HG02588 (cell line): ENCODE results near the gene PLSCR3.

Source experiments
- ATAC-seq: cut with Tn5 transposase; IDR thresholded peaks from one replicate; pipeline ENCODE4 v1.9.1; 2021; ENCODE audit warnings: mild to moderate bottlenecking, moderate library complexity; ENCODE audit not compliant: unreplicated experiment

The PLSCR3 gene

DNA sequence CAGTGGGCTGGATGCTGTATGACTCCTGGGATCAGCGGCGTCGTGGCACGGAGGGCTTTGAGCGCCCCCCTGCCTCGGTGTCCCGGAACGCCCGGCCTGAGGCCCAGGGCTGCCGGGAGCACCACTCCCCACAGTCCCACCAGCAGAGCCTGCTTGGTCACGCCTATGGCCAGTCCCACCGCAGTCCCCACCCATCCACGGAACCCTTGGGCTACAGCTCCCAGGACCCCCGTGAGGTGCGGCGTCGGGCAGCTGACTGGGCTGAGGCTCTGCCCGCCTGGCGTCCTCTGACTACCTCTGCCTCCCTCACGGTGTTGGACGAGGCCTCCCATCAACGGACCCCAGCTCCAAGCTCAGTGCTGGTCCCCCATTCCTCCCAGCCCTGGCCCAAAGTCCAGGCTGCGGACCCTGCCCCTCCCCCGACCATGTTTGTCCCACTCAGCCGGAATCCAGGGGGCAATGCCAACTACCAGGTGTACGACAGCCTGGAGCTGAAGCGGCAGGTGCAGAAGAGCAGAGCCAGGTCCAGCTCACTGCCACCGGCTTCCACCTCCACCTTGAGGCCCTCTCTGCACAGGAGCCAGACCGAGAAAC lies 32.7 kb upstream of the PLSCR3 start:
- ATAC-seq, result no peak

DNA sequence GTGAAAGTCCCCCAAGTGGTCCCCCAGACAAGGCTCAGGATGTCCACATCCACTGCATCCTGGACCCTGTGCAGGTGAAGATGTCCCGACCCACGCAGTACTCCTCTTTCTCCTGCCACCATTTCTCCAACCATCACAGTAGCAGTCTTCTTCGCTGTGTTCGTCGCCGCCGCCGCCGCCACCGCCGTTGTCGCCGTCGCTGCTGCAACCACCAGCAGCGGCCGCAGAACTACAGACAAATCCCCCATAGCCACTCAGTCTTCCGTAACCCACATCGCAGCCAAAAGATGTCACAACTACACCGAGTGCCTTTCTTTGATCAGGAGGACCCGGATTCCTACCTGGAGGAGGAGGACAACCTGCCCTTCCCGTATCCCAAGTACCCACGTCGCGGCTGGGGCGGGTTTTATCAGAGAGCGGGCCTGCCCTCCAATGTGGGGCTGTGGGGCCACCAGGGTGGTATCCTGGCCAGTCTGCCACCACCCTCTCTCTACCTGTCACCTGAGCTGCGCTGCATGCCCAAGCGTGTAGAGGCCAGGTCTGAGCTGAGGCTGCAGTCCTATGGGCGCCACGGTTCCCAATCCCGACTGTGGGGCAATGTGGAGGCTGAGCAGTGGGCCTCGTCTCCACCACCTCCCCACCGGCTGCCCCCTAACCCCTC lies 32.0 kb upstream of the PLSCR3 start:
- no peak for ATAC-seq

DNA sequence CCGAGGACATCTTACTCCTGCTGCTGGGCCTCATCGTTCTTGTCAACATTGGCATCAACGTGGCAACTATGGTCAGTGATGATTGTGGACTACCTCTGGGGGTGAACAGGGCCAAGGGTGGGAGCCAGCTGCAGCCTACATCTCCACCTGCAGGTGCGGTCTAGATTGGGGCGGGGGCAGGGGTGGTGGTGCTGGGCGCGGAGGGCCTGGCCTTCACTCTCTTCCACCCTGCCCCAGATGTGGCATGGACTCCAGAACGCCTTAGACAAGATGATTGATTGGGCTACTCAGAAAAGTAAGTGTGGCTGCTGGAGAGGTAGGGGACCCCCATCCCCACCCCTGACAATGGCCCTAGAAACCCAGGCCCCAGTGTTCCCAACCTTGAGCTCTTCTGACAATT lies 31.4 kb upstream of the PLSCR3 start:
- no peak for ATAC-seq

DNA sequence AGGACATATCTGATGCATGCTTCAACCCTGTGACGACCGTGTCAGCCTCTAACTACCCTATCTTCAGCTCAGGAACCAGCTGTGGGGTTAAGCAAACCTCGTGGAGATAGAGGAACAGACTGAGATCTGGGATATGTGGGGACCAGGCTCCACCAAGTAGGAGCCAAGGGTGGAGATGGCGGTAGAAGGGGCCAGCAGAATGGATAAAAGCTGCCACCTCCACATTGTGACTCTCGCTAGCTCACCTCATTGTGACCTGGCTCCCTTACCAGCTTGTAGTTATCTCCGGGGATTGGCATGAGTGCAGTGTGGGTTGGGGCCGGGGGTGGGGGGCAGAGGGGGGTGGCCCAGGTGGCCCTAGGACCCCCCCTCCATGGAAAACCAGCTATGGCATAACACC lies 31.0 kb upstream of the PLSCR3 start, which contains the start of gene SPEM2:
Gene SPEM2 (plus strand): TSS at position 301 of the 400 bp plus-strand sequence. CDS start 73 bp downstream, at position 374.
- no peak for ATAC-seq

DNA sequence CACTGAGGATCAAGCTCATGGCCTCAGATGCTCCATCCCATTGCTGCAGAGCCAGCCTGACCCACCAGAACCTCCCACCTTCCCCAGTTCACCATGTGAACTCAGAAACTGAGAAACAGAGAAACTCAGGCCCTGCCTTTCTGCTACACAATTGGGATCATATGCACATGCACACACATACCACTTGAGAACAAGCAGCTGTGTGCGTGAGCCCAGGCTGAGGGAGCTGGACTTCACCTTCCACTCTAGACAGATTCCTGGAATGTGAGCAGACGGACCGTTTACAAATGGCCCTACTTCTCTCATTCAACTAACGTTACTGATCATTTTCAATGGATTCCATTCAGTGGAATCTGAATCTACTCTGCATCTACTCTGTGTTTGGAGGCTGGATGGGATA lies 29.4 kb upstream of the PLSCR3 start:
- no peak for ATAC-seq

DNA sequence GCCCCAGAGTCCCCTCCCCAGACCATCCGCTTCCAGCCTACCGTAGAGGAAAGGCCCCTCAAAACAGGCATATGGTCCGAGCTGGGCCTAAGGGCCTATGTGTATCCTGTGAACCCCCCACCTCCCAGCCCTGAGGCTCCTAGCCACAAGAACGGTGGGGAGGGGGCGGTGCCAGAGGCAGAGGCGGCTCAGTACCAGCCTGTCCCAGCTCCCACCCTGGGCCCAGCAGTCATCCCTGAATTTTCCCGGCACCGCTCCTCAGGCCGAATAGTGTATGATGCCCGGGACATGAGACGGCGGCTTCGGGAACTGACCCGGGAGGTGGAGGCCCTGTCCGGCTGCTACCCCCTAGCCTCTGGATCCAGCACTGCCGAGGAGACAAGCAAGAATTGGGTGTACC lies 26.9 kb upstream of the PLSCR3 start:
- ATAC-seq, result no peak

DNA sequence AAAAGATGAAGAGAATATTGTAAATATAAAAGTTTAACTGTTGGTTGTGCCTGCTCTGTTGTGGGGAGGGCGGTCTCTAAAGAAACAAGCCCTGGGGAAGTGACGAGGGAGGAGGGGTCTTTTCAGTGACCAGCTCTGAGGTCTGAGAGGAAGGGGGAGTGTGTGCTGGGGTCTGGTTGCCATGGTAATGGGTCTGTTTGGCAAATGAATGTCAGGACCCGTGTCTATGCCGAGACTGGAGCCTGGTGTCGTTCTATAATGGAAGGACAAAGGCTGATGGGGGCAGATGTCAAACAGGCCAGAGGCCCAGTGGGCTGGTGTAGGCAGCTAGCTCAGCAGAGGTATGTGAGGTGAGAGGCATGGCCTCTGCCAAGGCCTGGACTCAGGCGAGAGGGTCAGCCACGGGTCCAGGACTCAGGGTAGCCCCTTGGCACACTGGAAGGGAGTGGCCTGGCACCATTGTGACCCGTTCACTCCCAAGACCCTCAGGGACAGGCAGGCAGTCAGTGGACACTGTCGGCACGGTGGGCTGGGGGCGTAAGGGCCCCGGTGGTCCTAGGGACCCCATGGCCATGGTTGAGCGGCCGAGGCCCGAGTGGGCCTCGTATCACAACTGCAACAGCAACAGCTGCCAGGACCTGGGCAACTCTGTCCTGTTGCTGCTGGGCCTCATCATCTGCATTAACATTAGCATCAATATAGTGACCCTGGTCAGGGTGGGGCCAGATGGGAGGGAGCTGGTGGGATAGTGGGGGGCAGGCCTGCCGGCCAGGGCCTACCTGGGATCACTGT lies 25.7 kb upstream of the PLSCR3 start, which contains the start of gene SPEM1:
Gene SPEM1 (plus strand): TSS at position 506 of the 792 bp plus-strand sequence. CDS start 61 bp downstream, at position 567.
- ATAC-seq, result no peak

DNA sequence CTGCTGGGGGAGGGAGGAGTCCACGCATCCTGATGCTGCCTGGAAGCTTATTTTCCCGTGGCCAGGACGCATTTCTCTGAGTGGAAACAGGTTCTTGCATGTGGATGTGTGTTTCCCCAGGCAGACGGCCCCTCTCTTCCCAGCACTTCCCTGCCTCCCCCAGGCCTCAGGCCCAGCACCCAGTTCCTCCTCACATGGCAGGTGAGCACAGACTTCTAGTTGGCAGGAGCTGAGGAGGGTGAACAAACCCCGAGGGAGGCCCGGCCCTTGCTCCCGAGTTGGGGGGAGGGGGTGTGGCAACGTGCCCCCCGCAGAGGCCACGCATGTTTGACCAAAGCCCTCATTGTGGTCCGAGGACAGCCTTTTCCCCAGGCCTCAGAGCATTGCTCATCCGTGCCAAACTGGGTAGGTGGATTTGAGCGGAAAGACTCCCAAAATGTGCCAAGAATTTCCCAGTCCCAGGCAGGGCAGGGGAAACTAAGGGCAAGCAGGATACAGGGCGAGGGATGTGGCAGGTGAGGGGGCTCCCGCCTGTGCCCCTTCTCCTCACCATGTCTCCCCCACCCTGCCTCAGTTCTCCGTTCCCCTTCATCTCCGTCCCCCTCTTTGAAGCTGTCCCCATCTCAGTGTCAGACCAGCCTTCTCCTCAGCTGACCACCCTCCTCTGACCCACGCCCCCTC lies 24.3 kb upstream of the PLSCR3 start:
- ATAC-seq, result no peak

DNA sequence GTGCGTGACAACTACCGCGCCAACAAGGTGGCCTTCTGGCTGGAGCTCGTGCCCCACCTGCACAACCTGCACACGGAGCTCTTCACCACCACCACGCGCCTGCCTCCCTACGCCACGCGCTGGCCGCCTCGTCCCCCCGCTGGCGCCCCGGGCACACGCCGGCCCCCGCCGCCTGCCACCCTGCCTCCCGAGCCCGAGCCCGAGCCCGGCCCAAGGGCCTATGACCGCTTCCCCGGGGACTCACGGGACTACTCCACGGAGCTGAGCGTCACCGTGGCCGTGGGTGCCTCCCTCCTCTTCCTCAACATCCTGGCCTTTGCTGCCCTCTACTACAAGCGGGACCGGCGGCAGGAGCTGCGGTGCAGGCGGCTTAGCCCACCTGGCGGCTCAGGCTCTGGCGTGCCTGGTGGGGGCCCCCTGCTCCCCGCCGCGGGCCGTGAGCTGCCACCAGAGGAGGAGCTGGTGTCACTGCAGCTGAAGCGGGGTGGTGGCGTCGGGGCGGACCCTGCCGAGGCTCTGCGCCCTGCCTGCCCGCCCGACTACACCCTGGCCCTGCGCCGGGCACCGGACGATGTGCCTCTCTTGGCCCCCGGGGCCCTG lies 22.8 kb upstream of the PLSCR3 start:
- ATAC-seq, result no peak

DNA sequence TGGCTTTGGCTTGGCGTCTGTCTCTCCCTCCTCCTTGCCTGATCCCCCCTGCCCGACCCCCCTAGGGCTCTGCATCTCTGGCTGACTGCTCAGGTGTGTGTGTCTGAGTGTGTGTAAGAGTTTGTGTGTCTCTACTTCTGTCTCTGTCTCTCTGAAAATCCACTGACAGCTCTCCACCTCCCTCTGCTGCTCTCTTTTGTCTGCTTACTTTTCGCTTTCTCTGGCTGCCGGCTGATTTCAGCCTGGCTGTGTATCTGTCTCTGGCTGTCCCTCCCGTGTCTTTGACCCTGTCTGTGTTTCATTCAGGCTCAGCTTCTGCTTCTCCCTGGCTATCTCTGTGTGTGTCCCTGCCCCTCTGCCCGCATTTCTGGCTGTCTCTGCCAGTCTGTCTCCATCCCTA lies 22.0 kb upstream of the PLSCR3 start:
- ATAC-seq, result no peak

DNA sequence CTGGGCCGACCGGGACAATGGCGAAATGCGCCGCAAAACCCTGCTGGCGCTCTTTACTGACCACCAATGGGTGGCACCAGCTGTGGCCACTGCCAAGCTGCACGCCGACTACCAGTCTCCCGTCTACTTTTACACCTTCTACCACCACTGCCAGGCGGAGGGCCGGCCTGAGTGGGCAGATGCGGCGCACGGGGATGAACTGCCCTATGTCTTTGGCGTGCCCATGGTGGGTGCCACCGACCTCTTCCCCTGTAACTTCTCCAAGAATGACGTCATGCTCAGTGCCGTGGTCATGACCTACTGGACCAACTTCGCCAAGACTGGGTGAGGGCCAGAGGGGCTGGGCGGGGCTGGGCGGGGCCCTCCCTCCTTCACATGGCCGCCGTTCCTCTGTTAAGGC lies 21.5 kb upstream of the PLSCR3 start:
- ATAC-seq, result no peak

DNA sequence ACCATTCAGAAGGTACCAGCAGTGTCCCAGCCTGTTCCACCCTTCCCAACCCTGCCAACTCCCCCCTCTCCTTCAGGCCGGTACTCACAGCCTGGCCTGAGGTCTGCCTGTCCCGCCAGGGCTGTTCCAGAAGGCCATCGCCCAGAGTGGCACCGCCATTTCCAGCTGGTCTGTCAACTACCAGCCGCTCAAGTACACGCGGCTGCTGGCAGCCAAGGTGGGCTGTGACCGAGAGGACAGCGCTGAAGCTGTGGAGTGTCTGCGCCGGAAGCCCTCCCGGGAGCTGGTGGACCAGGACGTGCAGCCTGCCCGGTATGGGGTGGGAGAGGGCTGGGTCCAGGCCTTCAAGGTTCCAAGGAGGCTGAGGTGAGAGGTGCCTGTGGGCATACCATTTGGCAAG lies 20.5 kb upstream of the PLSCR3 start:
- no peak for ATAC-seq

DNA sequence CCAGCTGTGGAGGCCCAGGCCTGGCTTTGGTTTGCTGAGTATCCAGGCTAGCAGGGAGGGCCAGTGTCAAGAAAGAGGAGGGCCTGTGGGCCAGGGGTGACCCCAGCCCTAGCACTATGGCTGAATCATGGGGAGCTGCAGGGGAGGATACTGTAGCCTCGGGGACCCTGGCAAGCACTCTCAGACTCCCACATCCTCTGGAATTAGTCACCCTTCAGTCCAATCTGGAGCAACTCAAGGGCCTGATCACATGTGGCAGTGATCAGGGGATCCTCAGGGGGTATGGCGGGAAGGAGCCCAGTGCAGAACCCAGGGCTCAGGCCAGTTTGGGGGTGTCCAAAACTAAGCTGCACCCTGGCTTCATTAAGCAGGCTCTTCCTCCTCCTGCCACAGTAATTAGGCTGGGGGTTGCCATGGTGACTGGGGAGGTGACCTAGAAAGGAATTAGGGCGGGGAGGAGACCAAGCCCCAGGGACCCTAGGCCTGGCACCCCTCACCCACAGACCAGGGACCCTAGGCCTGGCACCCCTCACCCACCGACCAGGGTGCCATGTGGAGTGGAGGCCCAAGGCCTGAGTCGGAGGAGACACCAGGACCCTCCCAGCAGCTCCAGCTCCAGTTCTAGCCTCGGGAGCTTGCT lies 19.1 kb upstream of the PLSCR3 start:
- ATAC-seq, result no peak

DNA sequence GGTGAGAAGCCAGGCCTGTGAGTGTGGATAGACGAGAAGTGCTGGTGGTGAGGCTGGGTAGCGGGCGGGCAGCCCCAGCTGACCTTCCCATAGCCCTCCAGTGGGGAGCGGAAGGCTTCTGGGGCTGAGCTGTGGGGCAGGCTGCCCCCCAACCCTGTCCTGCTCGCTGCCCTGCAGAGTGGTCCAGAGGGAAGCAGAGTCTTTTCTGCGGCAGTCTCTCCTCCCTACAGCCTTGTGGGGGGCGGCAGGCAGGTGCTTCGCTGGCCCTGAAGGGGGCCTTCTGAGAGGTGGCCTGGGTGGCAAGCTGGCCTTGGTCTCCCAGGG lies 17.1 kb upstream of the PLSCR3 start:
- no peak for ATAC-seq

DNA sequence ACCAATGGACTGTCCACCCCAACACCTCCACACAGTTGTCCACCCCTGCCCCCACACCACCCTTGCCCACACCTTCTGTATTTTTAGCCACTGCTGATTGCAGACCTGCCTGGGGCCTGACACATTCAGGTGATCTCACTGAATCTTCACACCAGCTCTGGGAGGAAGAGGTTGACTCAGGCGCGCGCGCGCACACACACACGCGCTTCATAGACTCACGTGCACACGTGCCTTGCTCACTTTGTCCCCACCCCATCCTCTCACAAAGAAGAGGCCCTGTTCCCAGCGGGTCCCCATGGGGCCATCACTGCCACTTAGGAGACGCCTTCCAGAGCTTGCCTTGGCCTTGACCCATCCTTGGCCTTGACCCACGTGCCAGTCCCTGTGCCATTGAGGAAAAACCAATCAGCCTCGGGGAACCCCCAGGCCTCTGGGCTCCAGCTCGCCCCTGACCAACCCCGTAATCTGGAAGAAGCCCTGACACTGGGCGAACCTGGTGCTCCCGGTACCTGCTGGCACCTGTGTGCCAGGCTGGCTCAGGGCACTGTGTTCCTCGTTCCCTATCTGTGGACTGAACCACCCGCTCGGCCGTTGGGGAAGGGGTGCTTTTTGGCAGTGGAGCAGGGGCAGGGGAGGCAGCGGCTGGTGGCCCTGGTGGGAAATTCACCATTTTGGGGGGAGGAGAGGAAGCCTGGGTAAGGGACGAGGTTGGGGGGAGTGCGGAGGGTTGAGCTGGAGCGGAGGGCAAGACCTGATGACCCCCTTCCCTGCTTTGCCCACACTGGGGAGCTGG lies 16.5 kb upstream of the PLSCR3 start:
- ATAC-seq, result no peak

DNA sequence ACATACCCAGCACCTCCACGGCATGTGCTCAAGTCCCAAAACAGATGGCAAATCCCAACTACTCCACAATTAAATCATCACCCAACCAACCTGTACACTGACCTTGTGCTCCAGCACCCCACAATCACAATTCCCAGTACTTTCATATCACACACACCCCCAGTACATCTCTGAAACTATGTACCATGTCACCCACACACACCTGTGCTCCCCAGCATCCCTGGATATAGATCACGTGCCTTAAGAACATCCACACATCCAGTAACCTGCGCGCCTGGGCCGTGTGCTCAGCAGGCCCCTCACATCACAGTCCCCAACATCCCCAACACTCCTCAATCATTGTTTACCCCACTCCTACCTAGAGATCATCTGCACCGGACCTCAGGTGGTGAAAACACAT lies 15.4 kb upstream of the PLSCR3 start:
- no peak for ATAC-seq

DNA sequence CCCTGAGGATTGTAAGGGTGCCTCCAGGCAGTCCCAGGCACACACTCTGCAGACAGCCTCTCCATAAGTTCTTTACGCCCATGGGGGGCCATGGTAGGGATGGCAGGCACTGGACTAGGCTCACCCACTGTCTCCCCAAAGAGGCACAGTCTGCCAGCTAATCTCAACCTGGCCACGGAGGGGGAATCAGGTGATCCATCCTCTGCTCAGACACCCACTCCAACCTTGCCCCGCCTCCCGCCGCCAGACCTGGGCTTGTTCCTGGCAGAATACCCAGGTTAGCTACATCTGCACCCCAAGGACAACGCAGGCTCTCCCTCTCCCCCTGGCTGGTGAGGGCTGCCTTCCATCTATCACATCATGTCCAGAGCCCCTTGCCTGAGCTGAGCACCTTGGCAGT lies 14.5 kb upstream of the PLSCR3 start:
- no peak for ATAC-seq

DNA sequence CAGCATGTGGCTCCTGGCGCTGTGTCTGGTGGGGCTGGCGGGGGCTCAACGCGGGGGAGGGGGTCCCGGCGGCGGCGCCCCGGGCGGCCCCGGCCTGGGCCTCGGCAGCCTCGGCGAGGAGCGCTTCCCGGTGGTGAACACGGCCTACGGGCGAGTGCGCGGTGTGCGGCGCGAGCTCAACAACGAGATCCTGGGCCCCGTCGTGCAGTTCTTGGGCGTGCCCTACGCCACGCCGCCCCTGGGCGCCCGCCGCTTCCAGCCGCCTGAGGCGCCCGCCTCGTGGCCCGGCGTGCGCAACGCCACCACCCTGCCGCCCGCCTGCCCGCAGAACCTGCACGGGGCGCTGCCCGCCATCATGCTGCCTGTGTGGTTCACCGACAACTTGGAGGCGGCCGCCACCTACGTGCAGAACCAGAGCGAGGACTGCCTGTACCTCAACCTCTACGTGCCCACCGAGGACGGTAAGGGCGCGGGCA lies 14.0 kb upstream of the PLSCR3 start:
- no peak for ATAC-seq

DNA sequence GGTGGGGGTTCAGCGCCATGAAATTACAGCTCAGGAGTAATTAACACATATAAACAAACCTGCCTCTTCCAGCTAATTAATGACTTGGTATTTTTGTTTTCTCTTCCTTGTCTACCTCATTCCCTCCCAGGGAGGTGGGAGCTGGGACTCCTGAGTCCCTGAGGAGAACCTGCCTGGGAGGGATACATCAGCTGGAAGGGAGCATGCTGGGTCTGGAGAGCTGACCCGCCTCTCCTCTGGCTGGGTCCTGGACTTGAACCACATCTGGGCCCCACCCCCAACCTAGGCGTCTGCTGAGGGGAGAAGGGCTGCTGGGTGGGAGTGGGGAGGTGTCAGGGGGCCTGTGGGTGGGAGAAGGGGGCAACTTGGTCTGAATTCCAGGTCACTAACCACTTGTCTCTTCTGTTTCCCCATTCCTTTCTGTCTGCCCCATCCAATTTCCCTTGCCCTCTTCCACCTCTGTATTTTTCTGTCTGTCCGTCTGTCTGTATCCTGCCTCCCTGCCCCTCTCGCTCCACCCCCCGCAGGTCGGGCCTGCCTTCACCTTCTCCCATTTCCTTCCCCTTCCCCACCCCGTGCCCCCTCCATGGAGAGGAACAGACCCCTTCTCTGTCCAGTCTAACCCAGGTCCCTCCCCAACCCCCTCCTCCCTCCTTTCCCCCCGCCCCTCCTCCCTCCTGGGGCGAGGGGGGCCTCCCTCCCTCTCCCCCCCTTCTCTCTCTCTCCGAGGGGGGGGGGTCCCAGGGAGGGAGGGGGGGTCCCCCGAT lies 13.3 kb upstream of the PLSCR3 start, which contains the start of gene NLGN2:
Gene NLGN2 (plus strand): TSS at position 361 of the 767 bp plus-strand sequence. CDS start 411 bp downstream, outside the sequence.
- no peak for ATAC-seq
